GM19351 (cell line): Measurements from ENCODE around the gene PEX14.

Experiments used
- ATAC-seq: cut with Tn5 transposase; IDR thresholded peaks from one replicate; pipeline ENCODE4 v1.9.1; 2021; ENCODE audit warnings: mild to moderate bottlenecking, moderate library complexity; ENCODE audit not compliant: unreplicated experiment

The PEX14 gene

GRCh38 chr1:10538646-10539355 lies 64.1 kb downstream of the PEX14 start:
- ATAC-seq, result no peak

- no peak for ATAC-seq
Measured at GRCh38 chr1:10539411-10540043, 64.8 kb downstream of the PEX14 start.

GRCh38 chr1:10540277-10541005 lies 65.7 kb downstream of the PEX14 start:
- ATAC-seq, result no peak

- no peak for ATAC-seq
Measured at GRCh38 chr1:10541286-10541685, 66.5 kb downstream of the PEX14 start.

GRCh38 chr1:10544239-10544638 lies 69.5 kb downstream of the PEX14 start:
- ATAC-seq, result no peak

- no peak for ATAC-seq
Measured at GRCh38 chr1:10546896-10547295, 72.1 kb downstream of the PEX14 start.

GRCh38 chr1:10549904-10550664 lies 75.3 kb downstream of the PEX14 start:
- ATAC-seq, result no peak

- no peak for ATAC-seq
Measured at GRCh38 chr1:10553118-10553517, 78.4 kb downstream of the PEX14 start.

GRCh38 chr1:10555635-10556429 lies 81.1 kb downstream of the PEX14 start:
- ATAC-seq, result no peak

- ATAC-seq, result no peak
Measured at GRCh38 chr1:10556430-10557005, 81.8 kb downstream of the PEX14 start.

- ATAC-seq, result no peak
Measured at GRCh38 chr1:10557714-10558113, 83.0 kb downstream of the PEX14 start.

GRCh38 chr1:10559386-10559785 lies 84.6 kb downstream of the PEX14 start:
- no peak for ATAC-seq

- no peak for ATAC-seq
Measured at GRCh38 chr1:10561497-10561896, 86.7 kb downstream of the PEX14 start.

- no peak for ATAC-seq
Measured at GRCh38 chr1:10561955-10562354, 87.2 kb downstream of the PEX14 start.

- no peak for ATAC-seq
Measured at GRCh38 chr1:10564063-10564462, 89.3 kb downstream of the PEX14 start.

GRCh38 chr1:10569531-10569930 lies 94.8 kb downstream of the PEX14 start:
- ATAC-seq, result no peak

- no peak for ATAC-seq
Measured at GRCh38 chr1:10575616-10576015, 100.9 kb downstream of the PEX14 start.

GRCh38 chr1:10578070-10578469 lies 103.3 kb downstream of the PEX14 start:
- ATAC-seq, result no peak

GRCh38 chr1:10583641-10584040 lies 108.9 kb downstream of the PEX14 start:
- ATAC-seq, result no peak

GRCh38 chr1:10585242-10585641 lies 110.5 kb downstream of the PEX14 start:
- ATAC-seq, result no peak
